ENCODE data around the gene ZFAND3.
"Not testable (repeated sequence)": the region's sequence is repeated elsewhere in the genome, so short reads cannot be mapped to it uniquely, and the experiment has no call there.

The ZFAND3 gene

DNA sequence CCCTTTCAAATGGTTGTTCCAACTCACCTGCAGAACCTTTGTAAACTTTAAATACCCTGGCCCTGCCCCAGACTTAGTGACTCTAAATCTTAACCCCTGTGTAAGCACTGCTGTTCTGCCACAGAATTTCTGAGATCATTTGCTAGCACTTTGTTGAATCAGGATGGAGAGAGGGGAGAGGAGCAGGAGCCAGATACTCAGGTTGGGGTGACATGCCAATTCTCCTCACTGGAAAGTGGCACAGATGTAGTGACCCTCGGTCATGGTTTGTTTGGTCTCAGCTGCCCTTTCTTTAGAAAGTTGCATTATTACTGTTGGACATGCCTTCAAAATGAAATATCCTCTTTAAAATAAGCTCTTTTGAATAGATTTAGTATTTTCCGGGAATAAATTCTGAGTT is 168.0 kb downstream of the ZFAND3 start:
- H3K4me3 ChIP-seq (ENCODE audit: insufficient read depth, low read depth, low read length, poor library complexity, severe bottlenecking) = no peak overlapping the region
- no peaks in the 10 kb centered on the region for H3K36me3 ChIP-seq (ENCODE audit: control insufficient read depth, insufficient read depth, low read length)
- H3K9me3 ChIP-seq (ENCODE audit: control insufficient read depth, low read length) = no peaks in the 10 kb centered on the region
- H3K27me3 ChIP-seq (replicated peaks; ENCODE audit: control insufficient read depth, insufficient read depth, low read length, poor library complexity, severe bottlenecking) = no peaks in the 10 kb centered on the region
- DNase-seq = no peak
- no peaks in the 10 kb centered on the region for H3K4me1 ChIP-seq (ENCODE audit: control insufficient read depth, insufficient read depth, low read length, poor library complexity, severe bottlenecking)
- no peak overlapping the region for H3K27ac ChIP-seq (ENCODE audit: insufficient read depth, low read length, poor library complexity, severe bottlenecking)

DNA sequence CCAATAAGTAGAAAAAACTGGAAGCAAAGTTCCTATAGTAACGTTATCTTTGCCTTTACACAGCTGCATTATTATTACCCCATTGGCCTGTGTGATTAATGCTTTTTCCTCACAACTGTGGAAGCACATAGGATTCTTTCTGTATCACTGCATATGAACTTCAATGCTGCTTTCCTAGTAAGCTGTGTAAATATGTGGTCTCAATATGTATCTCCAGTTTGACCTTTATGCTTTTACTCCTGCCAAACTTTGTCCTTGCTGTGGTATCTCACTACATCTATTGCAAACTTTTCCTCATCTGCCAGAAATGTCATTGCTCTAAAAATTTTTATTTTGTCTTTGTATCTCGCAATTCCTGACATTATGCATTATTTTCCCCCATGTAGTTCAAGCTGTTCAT is 168.6 kb downstream of the ZFAND3 start:
- no peaks in the 10 kb centered on the region for H3K9me3 ChIP-seq (ENCODE audit: control insufficient read depth, low read length)
- no peak for DNase-seq
- H3K4me3 ChIP-seq (ENCODE audit: insufficient read depth, low read depth, low read length, poor library complexity, severe bottlenecking) = no peak overlapping the region
- H3K36me3 ChIP-seq (ENCODE audit: control insufficient read depth, insufficient read depth, low read length) = no peaks in the 10 kb centered on the region
- H3K27me3 ChIP-seq (replicated peaks; ENCODE audit: control insufficient read depth, insufficient read depth, low read length, poor library complexity, severe bottlenecking) = no peaks in the 10 kb centered on the region
- H3K4me1 ChIP-seq (ENCODE audit: control insufficient read depth, insufficient read depth, low read length, poor library complexity, severe bottlenecking) = no peaks in the 10 kb centered on the region
- no peak overlapping the region for H3K27ac ChIP-seq (ENCODE audit: insufficient read depth, low read length, poor library complexity, severe bottlenecking)

DNA sequence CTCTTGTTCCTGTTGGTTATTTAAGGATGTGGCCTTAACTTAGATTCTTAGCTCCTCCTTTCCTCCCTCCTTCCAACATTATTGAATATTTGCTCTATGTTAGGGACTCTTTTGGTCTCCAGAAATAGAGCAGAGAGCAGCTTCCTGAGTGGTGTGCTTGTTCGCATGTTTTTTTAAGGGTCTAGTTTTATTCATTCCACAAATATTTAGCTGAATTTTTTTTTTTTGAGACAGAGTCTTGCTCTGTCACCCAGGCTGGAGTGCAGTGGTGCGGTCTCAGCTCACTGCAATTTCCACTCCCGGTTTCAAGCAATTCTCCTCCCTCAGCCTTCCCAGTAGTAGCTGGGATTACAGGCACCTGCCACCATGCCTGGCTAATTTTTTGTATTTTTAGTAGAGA is 169.2 kb downstream of the ZFAND3 start:
- DNase-seq = no peak
- no peak overlapping the region for H3K27ac ChIP-seq (ENCODE audit: insufficient read depth, low read length, poor library complexity, severe bottlenecking)
- no peaks in the 10 kb centered on the region for H3K36me3 ChIP-seq (ENCODE audit: control insufficient read depth, insufficient read depth, low read length)
- no peaks in the 10 kb centered on the region for H3K4me1 ChIP-seq (ENCODE audit: control insufficient read depth, insufficient read depth, low read length, poor library complexity, severe bottlenecking)
- H3K9me3 ChIP-seq (ENCODE audit: control insufficient read depth, low read length) = no peaks in the 10 kb centered on the region
- H3K4me3 ChIP-seq (ENCODE audit: insufficient read depth, low read depth, low read length, poor library complexity, severe bottlenecking) = no peak overlapping the region
- H3K27me3 ChIP-seq (replicated peaks; ENCODE audit: control insufficient read depth, insufficient read depth, low read length, poor library complexity, severe bottlenecking) = no peaks in the 10 kb centered on the region

DNA sequence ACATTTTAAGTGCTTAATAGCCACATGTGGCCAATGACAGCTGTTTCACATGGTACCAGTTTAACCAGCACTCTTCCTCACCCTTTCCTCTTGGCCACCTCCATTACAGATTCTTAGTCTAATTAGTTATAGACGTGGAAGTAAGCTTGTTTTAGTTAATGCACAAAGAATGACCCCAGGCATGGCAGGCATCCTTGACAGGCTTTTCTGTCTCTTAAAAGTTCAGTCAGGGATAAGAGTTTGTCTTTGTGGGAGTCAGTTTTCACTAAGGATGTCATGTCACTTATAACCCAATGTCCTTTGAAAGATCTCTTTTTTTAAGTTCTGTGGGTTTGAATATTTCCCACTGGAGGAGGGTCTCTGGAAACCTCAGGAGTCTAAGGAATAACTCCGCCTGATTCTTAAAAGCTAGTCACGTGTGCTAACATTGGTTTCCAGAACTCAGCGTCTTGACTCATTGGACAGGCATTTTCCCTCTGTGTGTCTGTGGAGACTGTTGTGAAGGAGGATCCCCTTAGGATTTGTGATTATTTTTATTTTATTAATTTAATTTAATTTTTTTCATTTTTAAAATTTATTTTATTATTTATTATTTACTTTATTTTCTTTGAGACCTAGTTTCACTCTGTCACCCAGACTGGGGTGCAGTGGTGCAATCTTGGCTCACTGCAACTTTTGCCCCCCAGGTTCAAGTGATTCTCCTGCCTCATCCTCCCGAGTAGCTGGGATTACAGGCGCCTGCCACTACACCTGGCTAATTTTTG is 171.4 kb downstream of the ZFAND3 start:
- no peaks in the 10 kb centered on the region for H3K9me3 ChIP-seq (ENCODE audit: control insufficient read depth, low read length)
- no peaks in the 10 kb centered on the region for H3K27me3 ChIP-seq (replicated peaks; ENCODE audit: control insufficient read depth, insufficient read depth, low read length, poor library complexity, severe bottlenecking)
- H3K4me3 ChIP-seq (ENCODE audit: insufficient read depth, low read depth, low read length, poor library complexity, severe bottlenecking) = no peak overlapping the region
- H3K27ac ChIP-seq (ENCODE audit: insufficient read depth, low read length, poor library complexity, severe bottlenecking) = no peak overlapping the region
- no peak for DNase-seq
- H3K4me1 ChIP-seq (ENCODE audit: control insufficient read depth, insufficient read depth, low read length, poor library complexity, severe bottlenecking) = no peaks in the 10 kb centered on the region
- no peaks in the 10 kb centered on the region for H3K36me3 ChIP-seq (ENCODE audit: control insufficient read depth, insufficient read depth, low read length)

DNA sequence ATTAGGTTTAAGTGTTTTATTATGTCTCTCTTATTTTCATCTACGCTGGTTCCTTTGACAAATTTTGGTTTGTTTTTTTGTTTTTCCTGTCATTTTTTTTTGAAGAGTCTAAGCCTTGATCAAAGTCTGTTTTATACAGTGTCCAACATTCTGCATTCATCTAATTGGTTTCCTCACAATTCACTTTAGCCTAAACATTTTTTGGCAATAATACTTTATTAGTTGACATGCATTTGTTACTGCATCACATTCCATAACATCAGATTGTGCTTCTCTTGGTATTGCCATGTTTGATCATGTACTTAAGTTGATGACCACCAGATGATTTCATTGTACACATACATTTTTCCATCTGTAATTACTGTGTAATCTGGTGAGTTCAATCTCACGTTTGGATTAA is 173.2 kb downstream of the ZFAND3 start:
- H3K27ac ChIP-seq (ENCODE audit: insufficient read depth, low read length, poor library complexity, severe bottlenecking) = no peak overlapping the region
- H3K4me3 ChIP-seq (ENCODE audit: insufficient read depth, low read depth, low read length, poor library complexity, severe bottlenecking) = no peak overlapping the region
- no peaks in the 10 kb centered on the region for H3K27me3 ChIP-seq (replicated peaks; ENCODE audit: control insufficient read depth, insufficient read depth, low read length, poor library complexity, severe bottlenecking)
- DNase-seq = no peak
- no peaks in the 10 kb centered on the region for H3K4me1 ChIP-seq (ENCODE audit: control insufficient read depth, insufficient read depth, low read length, poor library complexity, severe bottlenecking)
- no peaks in the 10 kb centered on the region for H3K36me3 ChIP-seq (ENCODE audit: control insufficient read depth, insufficient read depth, low read length)
- no peaks in the 10 kb centered on the region for H3K9me3 ChIP-seq (ENCODE audit: control insufficient read depth, low read length)

DNA sequence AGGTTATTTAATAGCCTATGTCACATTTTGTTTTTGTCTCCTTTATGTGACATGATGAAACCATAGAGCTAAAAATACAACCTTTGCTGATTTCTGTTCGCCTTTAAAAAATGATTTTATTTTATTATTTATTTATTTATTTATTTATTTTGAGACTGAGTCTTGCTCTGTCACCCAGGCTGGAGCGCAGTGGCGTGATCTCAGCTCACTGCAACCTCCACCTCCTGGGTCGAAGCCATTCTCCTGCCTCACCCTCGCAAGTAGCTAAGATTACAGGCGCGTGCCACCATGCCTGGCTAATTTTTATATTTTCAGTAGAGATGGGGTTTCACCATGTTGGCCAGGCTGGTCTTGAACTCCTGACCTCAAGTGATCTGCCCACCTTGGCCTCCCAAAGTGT is 173.7 kb downstream of the ZFAND3 start:
- DNase-seq; H3K27me3 ChIP-seq (replicated peaks; ENCODE audit: control insufficient read depth, insufficient read depth, low read length, poor library complexity, severe bottlenecking); H3K4me3 ChIP-seq (ENCODE audit: insufficient read depth, low read depth, low read length, poor library complexity, severe bottlenecking); H3K36me3 ChIP-seq (ENCODE audit: control insufficient read depth, insufficient read depth, low read length); H3K4me1 ChIP-seq (ENCODE audit: control insufficient read depth, insufficient read depth, low read length, poor library complexity, severe bottlenecking); H3K9me3 ChIP-seq (ENCODE audit: control insufficient read depth, low read length); H3K27ac ChIP-seq (ENCODE audit: insufficient read depth, low read length, poor library complexity, severe bottlenecking): not testable (repeated sequence)

DNA sequence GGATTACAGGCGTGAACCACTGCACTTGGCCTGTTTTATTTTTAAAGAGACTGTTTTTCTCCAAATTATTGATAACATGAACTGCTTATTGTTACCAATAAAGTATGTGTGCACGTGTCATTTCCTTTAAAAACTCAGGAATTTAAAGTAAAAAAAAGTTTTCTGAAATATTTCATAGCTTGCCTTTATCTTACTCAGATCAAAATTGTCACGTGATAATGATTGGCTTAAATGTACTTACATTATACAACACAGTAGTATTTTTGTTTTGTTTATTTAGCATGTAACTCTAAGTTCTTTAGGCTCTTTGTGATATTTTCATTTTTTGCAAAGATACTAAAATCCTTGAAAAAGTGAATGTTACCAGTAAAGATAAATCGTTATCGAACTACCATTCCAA is 174.1 kb downstream of the ZFAND3 start:
- H3K4me3 ChIP-seq (ENCODE audit: insufficient read depth, low read depth, low read length, poor library complexity, severe bottlenecking) = no peak overlapping the region
- H3K27ac ChIP-seq (ENCODE audit: insufficient read depth, low read length, poor library complexity, severe bottlenecking) = no peak overlapping the region

DNA sequence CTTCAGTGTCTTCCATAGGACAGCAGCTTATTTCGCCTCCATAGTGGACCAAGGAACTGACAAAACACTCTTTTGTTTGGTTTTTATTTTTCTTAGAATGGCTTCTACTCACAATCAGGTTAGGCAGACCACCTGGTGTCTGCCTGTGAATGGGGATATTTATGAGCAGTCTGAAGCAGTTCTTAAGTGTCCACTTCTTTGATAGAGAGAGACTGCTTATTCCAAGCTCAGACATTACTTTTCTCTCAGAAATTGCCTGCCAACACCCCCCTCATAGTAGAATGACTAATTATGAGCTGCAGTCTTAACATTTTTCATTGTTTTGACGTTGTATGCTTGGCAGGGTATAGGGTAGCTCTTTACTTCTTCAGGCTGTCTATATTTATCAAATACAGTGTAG is 174.7 kb downstream of the ZFAND3 start:
- no peaks in the 10 kb centered on the region for H3K9me3 ChIP-seq (ENCODE audit: control insufficient read depth, low read length)
- no peaks in the 10 kb centered on the region for H3K36me3 ChIP-seq (ENCODE audit: control insufficient read depth, insufficient read depth, low read length)
- no peak overlapping the region for H3K4me3 ChIP-seq (ENCODE audit: insufficient read depth, low read depth, low read length, poor library complexity, severe bottlenecking)
- H3K27me3 ChIP-seq (replicated peaks; ENCODE audit: control insufficient read depth, insufficient read depth, low read length, poor library complexity, severe bottlenecking) = no peaks in the 10 kb centered on the region
- no peaks in the 10 kb centered on the region for H3K4me1 ChIP-seq (ENCODE audit: control insufficient read depth, insufficient read depth, low read length, poor library complexity, severe bottlenecking)
- DNase-seq = no peak
- H3K27ac ChIP-seq (ENCODE audit: insufficient read depth, low read length, poor library complexity, severe bottlenecking) = no peak overlapping the region

More for the DNA sequence above, 174.1 kb downstream of the ZFAND3 start:
- Histone ChIP-seq H3K36me3 (ENCODE audit: control insufficient read depth, insufficient read depth, low read length) (no peaks in the 10 kb centered on the region), H3K9me3 (ENCODE audit: control insufficient read depth, low read length) (no peaks in the 10 kb centered on the region), H3K27me3 (replicated peaks; ENCODE audit: control insufficient read depth, insufficient read depth, low read length, poor library complexity, severe bottlenecking) (no peaks in the 10 kb centered on the region), H3K4me1 (ENCODE audit: control insufficient read depth, insufficient read depth, low read length, poor library complexity, severe bottlenecking) (no peaks in the 10 kb centered on the region)
- no peak for DNase-seq

DNA sequence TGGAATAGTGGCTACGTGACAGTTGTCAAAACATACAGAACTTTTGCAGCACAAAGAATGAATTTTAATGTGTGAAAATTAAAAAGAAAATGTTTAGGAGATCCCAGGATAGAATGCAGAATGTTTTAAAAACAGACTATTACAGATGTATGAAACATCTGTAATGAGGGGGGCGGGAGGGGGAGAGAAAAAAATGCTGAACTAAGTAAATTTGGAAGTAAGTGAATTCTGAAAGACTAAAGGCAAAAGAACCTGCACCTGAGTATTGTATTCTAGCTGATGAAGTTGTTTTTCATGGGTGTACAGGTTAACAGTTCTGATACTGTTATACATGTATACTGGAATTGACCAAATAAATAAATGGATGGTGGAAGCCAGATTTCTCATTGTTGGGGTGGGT is 178.8 kb downstream of the ZFAND3 start:
- Histone ChIP-seq H3K4me3 (ENCODE audit: insufficient read depth, low read depth, low read length, poor library complexity, severe bottlenecking) (no peak overlapping the region), H3K27ac (ENCODE audit: insufficient read depth, low read length, poor library complexity, severe bottlenecking) (no peak overlapping the region), H3K27me3 (replicated peaks; ENCODE audit: control insufficient read depth, insufficient read depth, low read length, poor library complexity, severe bottlenecking) (no peaks in the 10 kb centered on the region), H3K9me3 (ENCODE audit: control insufficient read depth, low read length) (no peaks in the 10 kb centered on the region), H3K36me3 (ENCODE audit: control insufficient read depth, insufficient read depth, low read length) (no peaks in the 10 kb centered on the region), H3K4me1 (ENCODE audit: control insufficient read depth, insufficient read depth, low read length, poor library complexity, severe bottlenecking) (no peaks in the 10 kb centered on the region)
- no peak for DNase-seq

DNA sequence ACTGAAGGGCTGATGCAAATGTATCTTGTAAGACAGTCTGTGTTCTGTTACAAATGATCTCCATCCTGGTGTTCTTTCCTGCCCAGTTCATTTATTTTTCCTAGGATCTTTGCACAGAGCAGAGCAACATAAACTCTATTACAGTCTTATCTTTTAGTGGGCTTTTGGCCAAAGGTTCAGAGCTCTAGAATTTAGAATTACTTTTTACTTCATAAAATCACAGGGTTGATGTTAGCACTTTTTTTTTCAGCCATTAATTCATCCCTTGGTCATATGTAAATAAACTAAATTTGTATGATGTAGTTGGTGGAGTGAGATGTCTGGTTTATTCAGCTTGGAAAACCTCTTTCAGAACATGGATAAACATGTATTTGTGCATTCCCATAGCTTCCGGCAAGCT is 181.9 kb downstream of the ZFAND3 start:
- H3K4me3 ChIP-seq (ENCODE audit: insufficient read depth, low read depth, low read length, poor library complexity, severe bottlenecking) = no peak overlapping the region
- no peak for DNase-seq
- H3K27me3 ChIP-seq (replicated peaks; ENCODE audit: control insufficient read depth, insufficient read depth, low read length, poor library complexity, severe bottlenecking) = no peaks in the 10 kb centered on the region
- H3K4me1 ChIP-seq (ENCODE audit: control insufficient read depth, insufficient read depth, low read length, poor library complexity, severe bottlenecking) = no peaks in the 10 kb centered on the region
- H3K27ac ChIP-seq (ENCODE audit: insufficient read depth, low read length, poor library complexity, severe bottlenecking) = no peak overlapping the region
- no peaks in the 10 kb centered on the region for H3K9me3 ChIP-seq (ENCODE audit: control insufficient read depth, low read length)
- no peaks in the 10 kb centered on the region for H3K36me3 ChIP-seq (ENCODE audit: control insufficient read depth, insufficient read depth, low read length)

Data from effector memory CD4-positive, alpha-beta T cell (primary cell).